Omental fat pad (tissue), 4 donors: Measurements from ENCODE around the gene PLD1. TPM values are rescaled to one million over a fixed set of nuclear protein-coding genes. Genes with fewer than 3 reads are reported as not detected.
"Not testable (repeated sequence)": the region's sequence is repeated elsewhere in the genome, so short reads cannot be mapped to it uniquely, and the experiment has no call there.

Source experiments
- ATAC-seq: fragments of 150-250 bp; one replicate; pipeline ENCODE4 v1.9.1; 2016; ENCODE audit warnings: mild to moderate bottlenecking, moderate library complexity; ENCODE audit not compliant: low FRiP score
- DNase-seq: peaks from one replicate; pipeline ENCODE4 v3.0.0-alpha.2; 2019; ENCODE audit warnings: low spot score
- CTCF ChIP-seq, 3 donors: fragments of 450-650 bp; IDR thresholded peaks; one replicate each; pipeline ENCODE4 v1.5.1; 2016 to 2017; ENCODE audit warnings: antibody characterized with exemption in 3 of 3, mild to moderate bottlenecking in 3 of 3, moderate library complexity in 2 of 3
- total RNA-seq, 4 donors: library from RNA; depleted of rRNA; stranded (reverse); fragments of >200 nt; gene quantifications; one replicate each; pipeline ENCODE4 v1.1.0, GENCODE V29; 2016

PLD1 gene
- 10 to 100 TPM in 3 of 4 donors, 1 to 10 TPM in 1; 9.7 to 73.3 (median 33.2) TPM for total RNA-seq

- peak; percentile 81 for ATAC-seq
- no peak for TF ChIP-seq CTCF (IDR thresholded peaks at IDR 0.05)
- DNase-seq: peak; percentile 59
Observed at GRCh38 chr3:171809861-171810628, at the start of gene PLD1. TSS of gene PLD1 (minus strand) at chr3:171810483. CDS start at chr3:171738051, 72,432 bp downstream.

- not testable (repeated sequence) for DNase-seq, ATAC-seq
Observed at GRCh38 chr3:171858770-171859169, 48.5 kb upstream of the PLD1 start.

GRCh38 chr3:171854649-171855305 lies 44.5 kb upstream of the PLD1 start:
- DNase-seq (no peak), ATAC-seq (no peak)
- TF ChIP-seq CTCF (IDR thresholded peaks at IDR 0.05): no peak

GRCh38 chr3:171851660-171852058 lies 41.4 kb upstream of the PLD1 start:
- DNase-seq (no peak), ATAC-seq (peak; percentile 73)
- TF ChIP-seq CTCF (IDR thresholded peaks at IDR 0.05): no peak

- no peak for TF ChIP-seq CTCF (IDR thresholded peaks at IDR 0.05)
- no peak for ATAC-seq
- DNase-seq: no peak
Observed at GRCh38 chr3:171850960-171851659, 40.8 kb upstream of the PLD1 start.

- no peak for TF ChIP-seq CTCF (IDR thresholded peaks at IDR 0.05)
- DNase-seq: no peak
- no peak for ATAC-seq
Observed at GRCh38 chr3:171850320-171850959, 40.2 kb upstream of the PLD1 start.
